Posterior cingulate gyrus (tissue), 11 donors: ENCODE results near the gene VAMP7.
"Not testable (repeated sequence)": the region's sequence is repeated elsewhere in the genome, so short reads cannot be mapped to it uniquely, and the experiment has no call there.

ENCODE experiments used
- DNase-seq, 10 donors: peaks; one replicate each; pipeline versions ENCODE4 v3.0.0 to v3.0.0-alpha.2; 2020 to 2021; ENCODE audit warnings: mixed read lengths in 3 of 10
- intact Hi-C: fragments of 100-400 bp; cut with DNase I; formaldehyde crosslinking; loops from one replicate; pipeline ENCODE4 v1.15.1; 2023

Gene VAMP7

DNA sequence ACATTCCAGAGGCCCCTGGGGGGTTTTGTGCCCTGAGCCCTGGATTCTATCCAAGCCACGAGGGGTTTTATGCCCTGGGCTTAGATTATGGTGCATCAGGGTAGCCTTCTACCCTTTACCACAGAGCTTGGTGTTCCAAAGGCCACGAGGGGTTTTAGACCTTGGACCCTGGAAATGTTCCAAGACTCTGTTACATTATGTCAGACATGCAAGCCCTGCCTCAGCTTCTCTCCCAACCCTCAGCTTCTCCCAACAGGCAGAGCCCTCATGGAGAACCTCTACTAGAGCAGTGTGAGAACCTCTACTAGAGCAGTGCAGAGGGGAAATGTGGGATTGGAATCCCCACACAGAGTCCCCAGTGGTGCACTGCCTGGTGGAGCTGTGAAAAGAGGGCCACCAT lies 105.8 kb downstream of the VAMP7 start:
- intact Hi-C loops, DNase-seq: not testable (repeated sequence)

DNA sequence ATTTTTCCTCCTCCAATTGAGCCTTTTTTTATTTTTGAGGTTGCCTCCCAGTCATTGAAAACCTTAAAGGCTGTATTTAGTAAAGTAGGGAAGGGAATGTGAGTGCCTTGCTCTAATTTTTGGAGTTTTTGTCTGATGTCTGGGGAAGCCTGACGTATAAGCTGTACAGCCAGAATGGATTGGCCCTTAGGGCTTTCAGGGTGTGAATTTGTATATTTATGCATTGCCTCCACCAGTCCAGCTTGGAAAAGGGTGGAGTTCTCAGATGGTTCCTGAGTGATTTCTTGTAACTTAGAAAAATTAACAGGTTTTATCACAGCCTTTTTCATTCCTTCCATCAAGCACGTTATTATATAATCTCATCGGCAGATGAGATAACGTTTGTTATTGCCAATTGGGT lies 107.7 kb downstream of the VAMP7 start:
- intact Hi-C loops, result no loop called here
- no peak for DNase-seq
